IMR-90 (cell line): ENCODE measurements around the gene MYO9A. TPM values are rescaled to one million over a fixed set of nuclear protein-coding genes. Genes with fewer than 3 reads are reported as not detected.

Experiments used
- ATAC-seq: fragments of 200-7000 bp; cut with Tn5 transposase; 2 replicates; pipeline ENCODE4 v1.9.1; 2020; ENCODE audit warnings: low read depth, mild to moderate bottlenecking, moderate library complexity
- BruUV-seq: library from RNA; stranded (reverse); fragments of 400-500 nt; replicated peaks from 2 replicates; lab custom pipeline; 2021; lab: Mats Ljungman, UMichigan
- CTCF ChIA-PET: fragments of 300-600 bp; formaldehyde crosslinking; extraction: SDS; loops from one replicate; lab custom pipeline; 2021; ENCODE audit warnings: antibody characterized with exemption; lab: Yijun Ruan, JAX
- POLR2A ChIA-PET: fragments of 300-600 bp; sonication (Branson Sonifier 250); formaldehyde crosslinking; loops from one replicate; lab custom pipeline; 2022; ENCODE audit warnings: antibody characterized with exemption; ENCODE audit not compliant: unreplicated experiment; lab: Charles Lee
- DNase-seq: peaks from one replicate; pipeline ENCODE4 v3.0.0; 2013
- H2AFZ ChIP-seq: replicated peaks from 2 replicates; pipeline ENCODE3; 2013; ENCODE audit warnings: low read length, mild to moderate bottlenecking; ENCODE audit not compliant: poor library complexity
- H2AK5ac ChIP-seq: 2 replicates; pipeline ENCODE4 v1.6.1; 2013; ENCODE audit warnings: low read depth, low read length, inconsistent platforms
- H2AK9ac ChIP-seq: replicated peaks from 2 replicates; pipeline ENCODE3; 2013; ENCODE audit warnings: mild to moderate bottlenecking, low read depth, low read length, moderate library complexity; ENCODE audit not compliant: poor library complexity
- H2BK120ac ChIP-seq: 2 replicates; pipeline ENCODE4 v1.6.1; 2013; ENCODE audit warnings: low read depth, low read length, inconsistent platforms
- H2BK15ac ChIP-seq: 3 replicates; pipeline ENCODE4 v1.6.1; 2013; ENCODE audit warnings: low read depth, low read length, inconsistent platforms
- H2BK20ac ChIP-seq: 2 replicates; pipeline ENCODE4 v1.6.1; 2013; ENCODE audit warnings: low read depth, mild to moderate bottlenecking, inconsistent platforms, low read length, moderate library complexity
- H2BK5ac ChIP-seq: 2 replicates; pipeline ENCODE4 v1.6.1; 2013; ENCODE audit warnings: mild to moderate bottlenecking, low read depth, low read length, inconsistent platforms; ENCODE audit not compliant: poor library complexity, severe bottlenecking
- H3K14ac ChIP-seq: replicated peaks from 2 replicates; pipeline ENCODE4 v1.6.1; 2013; ENCODE audit warnings: low read depth, low read length, inconsistent platforms
- H3K18ac ChIP-seq: 2 replicates; pipeline ENCODE4 v1.6.1; 2013; ENCODE audit warnings: low read depth, low read length, control low read depth
- H3K23ac ChIP-seq: 2 replicates; pipeline ENCODE4 v1.6.1; 2013; ENCODE audit warnings: low read depth, low read length, inconsistent platforms
- H3K27ac ChIP-seq: 2 replicates; pipeline ENCODE4 v1.5.1; 2013; ENCODE audit warnings: mild to moderate bottlenecking, control low read depth, low read length; ENCODE audit not compliant: insufficient read depth
- H3K27me3 ChIP-seq: 2 replicates; pipeline ENCODE4 v1.6.1; 2013; ENCODE audit warnings: low read length; ENCODE audit not compliant: control insufficient read depth, insufficient read depth
- H3K36me3 ChIP-seq: 2 replicates; pipeline ENCODE4 v1.6.1; 2013; ENCODE audit warnings: low read length, mixed read lengths; ENCODE audit not compliant: control insufficient read depth, insufficient read depth
- H3K4ac ChIP-seq: 2 replicates; pipeline ENCODE4 v1.6.1; 2013; ENCODE audit warnings: low read depth, low read length, inconsistent platforms
- H3K4me1 ChIP-seq: 2 replicates; pipeline ENCODE4 v1.6.1; 2013; ENCODE audit warnings: low read length, mixed read lengths; ENCODE audit not compliant: control insufficient read depth, insufficient read depth
- H3K4me2 ChIP-seq: 2 replicates; pipeline ENCODE4 v1.6.1; 2013; ENCODE audit warnings: low read depth, mild to moderate bottlenecking, control low read depth, low read length, moderate library complexity
- H3K4me3 ChIP-seq: 2 replicates; pipeline ENCODE4 v1.5.1; 2013; ENCODE audit warnings: low read depth, mild to moderate bottlenecking, control low read depth, low read length, moderate library complexity; ENCODE audit not compliant: insufficient read depth
- H3K56ac ChIP-seq: 2 replicates; pipeline ENCODE4 v1.6.1; 2013; ENCODE audit warnings: low read length, inconsistent platforms; ENCODE audit not compliant: insufficient read depth; ENCODE audit errors: extremely low read depth
- H3K79me1 ChIP-seq, 2 experiments: 2 replicates each; pipeline ENCODE4 v1.6.1; 2013; ENCODE audit warnings: low read length in 2 of 2, inconsistent platforms in 1 of 2, low read depth in 1 of 2
- H3K9ac ChIP-seq: 2 replicates; pipeline ENCODE4 v1.6.1; 2013; ENCODE audit warnings: low read depth, low read length, control low read depth
- H3K9me1 ChIP-seq: 2 replicates; pipeline ENCODE4 v1.6.1; 2013; ENCODE audit warnings: low read length, inconsistent platforms; ENCODE audit not compliant: insufficient read depth
- H3K9me3 ChIP-seq: 2 replicates; pipeline ENCODE4 v1.6.1; 2013; ENCODE audit warnings: low read length; ENCODE audit not compliant: control insufficient read depth, insufficient read depth
- H4K20me1 ChIP-seq: 2 replicates; pipeline ENCODE4 v1.6.1; 2013; ENCODE audit warnings: low read length, inconsistent platforms; ENCODE audit not compliant: insufficient read depth
- H4K5ac ChIP-seq: 2 replicates; pipeline ENCODE4 v1.6.1; 2013; ENCODE audit warnings: mild to moderate bottlenecking, low read depth, low read length, control low read depth
- H4K8ac ChIP-seq, 2 experiments: 2 replicates each; pipeline ENCODE4 v1.6.1; 2013; ENCODE audit warnings: low read depth in 2 of 2, low read length in 2 of 2, control low read depth in 1 of 2, inconsistent platforms in 1 of 2
- H4K91ac ChIP-seq: 2 replicates; pipeline ENCODE4 v1.6.1; 2013; ENCODE audit warnings: low read depth, low read length, inconsistent platforms; ENCODE audit not compliant: insufficient read depth
- CHD1 ChIP-seq: IDR thresholded peaks from 2 replicates; pipeline ENCODE4 v1.6.1; 2012; ENCODE audit warnings: low read depth, low read length, improper control_type of control experiment
- FOS ChIP-seq: fragments of 150-350 bp; IDR thresholded peaks from 2 replicates; pipeline ENCODE4 v1.6.1; 2016; ENCODE audit warnings: low read depth, low read length
- MAFK ChIP-seq: IDR thresholded peaks from 2 replicates; pipeline ENCODE4 v1.6.1; 2012; ENCODE audit warnings: low read depth, low read length, improper control_type of control experiment
- MXI1 ChIP-seq: IDR thresholded peaks from 2 replicates; pipeline ENCODE4 v1.6.1; 2012; ENCODE audit warnings: low read depth, mild to moderate bottlenecking, low read length, moderate library complexity, borderline replicate concordance
- POLR2A ChIP-seq: IDR thresholded peaks from 2 replicates; pipeline ENCODE4 v1.6.1; 2012; ENCODE audit warnings: mild to moderate bottlenecking, low read depth, low read length
- RAD21 ChIP-seq: IDR thresholded peaks from 2 replicates; pipeline ENCODE4 v1.6.1; 2012; ENCODE audit warnings: low read length, improper control_type of control experiment
- RFX5 ChIP-seq: IDR thresholded peaks from 2 replicates; pipeline ENCODE4 v1.8.0; 2012; ENCODE audit warnings: low read depth, mild to moderate bottlenecking, low read length, moderate library complexity
- SMC3 ChIP-seq: fragments of 150-350 bp; IDR thresholded peaks from 2 replicates; pipeline ENCODE4 v1.6.1; 2016; ENCODE audit warnings: low read depth, mild to moderate bottlenecking, antibody characterized with exemption, low read length, moderate library complexity
- WGBS, 2 experiments: methylation state at CpG; one replicate each; pipeline versions ENCODE4 v1.1.5 to v1.1.7; 2013; ENCODE audit warnings: missing lambda C conversion rate in 2 of 2; ENCODE audit not compliant: insufficient read length in 1 of 2; ENCODE audit errors: extremely low coverage in 2 of 2; 5-methylcytosine and 5-hydroxymethylcytosine counted together
- dilution Hi-C: fragments of 300-500 bp; cut with HindIII; formaldehyde crosslinking; loops from one replicate; pipeline ENCODE4 v1.14.3; 2018; ENCODE audit warnings: low sequenced_read_pairs; ENCODE audit not compliant: unreplicated experiment
- in situ Hi-C: fragments of 300-500 bp; cut with MboI; formaldehyde crosslinking; loops from 3 replicates; pipeline ENCODE4 v1.14.3; 2019; ENCODE audit warnings: low sequenced_read_pairs, inconsistent platforms, mixed read lengths
- intact Hi-C: fragments of 100-400 bp; cut with micrococcal nuclease; formaldehyde crosslinking; loops from 2 replicates; pipeline ENCODE4 v1.10.0; 2022
- polyA plus RNA-seq, 3 experiments: library from polyadenylated mRNA; depleted of rRNA; stranded (reverse); fragments of >200 nt; gene quantifications; 2 replicates each; pipeline ENCODE4 v1.2.3, GENCODE V29; 2012; ENCODE audit warnings: low replicate concordance in 1 of 3
- total RNA-seq: library from RNA; depleted of rRNA; stranded (reverse); fragments of >200 nt; gene quantifications from 2 replicates; pipeline ENCODE4 v1.2.3, GENCODE V29; 2012
- TF ChIP-seq, protein P1 (sequence below): fragments of 150-350 bp; IDR thresholded peaks from 2 replicates; pipeline ENCODE4 v1.6.1; 2016; ENCODE audit warnings: low read depth, mild to moderate bottlenecking, low read length, moderate library complexity, borderline replicate concordance
- TF ChIP-seq, protein P2 (sequence below): conservative IDR thresholded peaks from 2 replicates; pipeline ENCODE4 v1.5.1; 2012; ENCODE audit warnings: mild to moderate bottlenecking, low read depth, low read length, improper control_type of control experiment

Gene MYO9A
- total and polyA plus RNA-seq, 2 of the 4 experiments (the other 2 are of a cell fraction) = 6.0 to 49.5 TPM

DNA sequence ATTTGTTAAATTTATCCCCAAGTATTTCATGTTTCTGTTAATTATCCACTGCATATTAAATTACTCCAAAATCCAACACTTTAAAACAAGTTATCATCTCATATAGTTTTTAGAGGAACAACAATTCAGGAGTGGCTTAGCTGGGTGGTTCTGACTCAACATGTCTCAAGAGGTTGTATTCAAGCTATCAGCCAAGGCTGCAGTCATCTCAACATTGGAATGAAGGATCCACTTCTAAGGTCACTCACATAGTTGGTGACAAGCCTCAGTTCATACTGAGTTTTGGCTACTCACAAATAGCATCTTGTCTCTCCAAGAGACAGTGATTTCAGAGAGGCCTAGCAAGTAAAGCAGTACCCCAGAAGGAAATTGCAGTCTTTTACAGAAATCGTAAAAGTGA lies 172.9 kb downstream of the MYO9A start:
- Histone ChIP-seq H3K4me2 (no peak overlapping the region), H4K20me1 (no peaks in the 10 kb centered on the region), H3K18ac (no peak overlapping the region), H4K5ac (no peak overlapping the region), H3K14ac (no peak overlapping the region), H4K8ac (no peak overlapping the region), H3K4me3 (no peak overlapping the region), H3K9me1 (0 out of 2 replicates have a peak, but pooled peaks cover 3% of the 10 kb centered on the region), H3K79me1 (no peaks in the 10 kb centered on the region; a peak in 1 of 4 replicates), H2BK5ac (no peak overlapping the region), H3K27me3 (no peaks in the 10 kb centered on the region), H3K56ac (no peak overlapping the region), H3K27ac (no peak overlapping the region), H2AK9ac (no peak overlapping the region), H3K23ac (no peak overlapping the region), H3K4ac (no peak overlapping the region), H3K4me1 (no peaks in the 10 kb centered on the region), H2BK20ac (no peak overlapping the region), H3K9me3 (no peaks in the 10 kb centered on the region), H2BK15ac (no peak overlapping the region), H2AFZ (no peak overlapping the region), H3K36me3 (no peaks in the 10 kb centered on the region; the same call in 1 of the 2 replicates), H3K9ac (no peak overlapping the region), H2BK120ac (no peak overlapping the region), H2AK5ac (no peak overlapping the region), H4K91ac (no peak overlapping the region)
- ChIA-PET POLR2A (no interaction called here), CTCF (no interaction called here)
- intact Hi-C loops (no loop called here), in situ Hi-C loops (no loop called here), dilution Hi-C loops (no loop called here)
- no TSS peak for BruUV-seq
- no CpG with 5 or more reads among the region's 1 CpG for WGBS, 2 experiments
- TF ChIP-seq POLR2A (no peak), MAFK (no peak), FOS (no peak), CHD1 (no peak), SMC3 (no peak), MXI1 (no peak), RAD21 (no peak), RFX5 (no peak)
- TF ChIP-seq, protein P1, sequence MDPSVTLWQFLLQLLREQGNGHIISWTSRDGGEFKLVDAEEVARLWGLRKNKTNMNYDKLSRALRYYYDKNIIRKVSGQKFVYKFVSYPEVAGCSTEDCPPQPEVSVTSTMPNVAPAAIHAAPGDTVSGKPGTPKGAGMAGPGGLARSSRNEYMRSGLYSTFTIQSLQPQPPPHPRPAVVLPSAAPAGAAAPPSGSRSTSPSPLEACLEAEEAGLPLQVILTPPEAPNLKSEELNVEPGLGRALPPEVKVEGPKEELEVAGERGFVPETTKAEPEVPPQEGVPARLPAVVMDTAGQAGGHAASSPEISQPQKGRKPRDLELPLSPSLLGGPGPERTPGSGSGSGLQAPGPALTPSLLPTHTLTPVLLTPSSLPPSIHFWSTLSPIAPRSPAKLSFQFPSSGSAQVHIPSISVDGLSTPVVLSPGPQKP = no peak
- TF ChIP-seq, protein P2, sequence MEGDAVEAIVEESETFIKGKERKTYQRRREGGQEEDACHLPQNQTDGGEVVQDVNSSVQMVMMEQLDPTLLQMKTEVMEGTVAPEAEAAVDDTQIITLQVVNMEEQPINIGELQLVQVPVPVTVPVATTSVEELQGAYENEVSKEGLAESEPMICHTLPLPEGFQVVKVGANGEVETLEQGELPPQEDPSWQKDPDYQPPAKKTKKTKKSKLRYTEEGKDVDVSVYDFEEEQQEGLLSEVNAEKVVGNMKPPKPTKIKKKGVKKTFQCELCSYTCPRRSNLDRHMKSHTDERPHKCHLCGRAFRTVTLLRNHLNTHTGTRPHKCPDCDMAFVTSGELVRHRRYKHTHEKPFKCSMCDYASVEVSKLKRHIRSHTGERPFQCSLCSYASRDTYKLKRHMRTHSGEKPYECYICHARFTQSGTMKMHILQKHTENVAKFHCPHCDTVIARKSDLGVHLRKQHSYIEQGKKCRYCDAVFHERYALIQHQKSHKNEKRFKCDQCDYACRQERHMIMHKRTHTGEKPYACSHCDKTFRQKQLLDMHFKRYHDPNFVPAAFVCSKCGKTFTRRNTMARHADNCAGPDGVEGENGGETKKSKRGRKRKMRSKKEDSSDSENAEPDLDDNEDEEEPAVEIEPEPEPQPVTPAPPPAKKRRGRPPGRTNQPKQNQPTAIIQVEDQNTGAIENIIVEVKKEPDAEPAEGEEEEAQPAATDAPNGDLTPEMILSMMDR = no peak
- ATAC-seq = no peak
- DNase-seq = peak; percentile 4
